Endodermal cell (in vitro differentiated cells): ENCODE data around the gene ZNF503. TPM values are rescaled to one million over a fixed set of nuclear protein-coding genes. Genes with fewer than 3 reads are reported as not detected.

Experiments
- DNase-seq: peaks from one replicate; pipeline ENCODE4 v3.0.0-alpha.2; 2017
- H3K27ac ChIP-seq: 2 replicates; pipeline ENCODE4 v1.5.1; 2013; ENCODE audit warnings: mild to moderate bottlenecking, low read depth, low read length, moderate library complexity
- H3K27me3 ChIP-seq: 2 replicates; pipeline ENCODE4 v1.6.1; 2013; ENCODE audit warnings: mild to moderate bottlenecking, low read length, moderate library complexity; ENCODE audit not compliant: insufficient read depth, control insufficient read depth, poor library complexity, severe bottlenecking
- H3K36me3 ChIP-seq: 2 replicates; pipeline ENCODE4 v1.7.0; 2013; ENCODE audit warnings: mild to moderate bottlenecking, low read length, moderate library complexity; ENCODE audit not compliant: control insufficient read depth, insufficient read depth
- H3K4me1 ChIP-seq: one replicate; pipeline ENCODE4 v1.7.0; 2013; ENCODE audit warnings: low read length; ENCODE audit not compliant: control insufficient read depth, insufficient read depth
- H3K4me3 ChIP-seq: 2 replicates; pipeline ENCODE4 v1.5.1; 2013; ENCODE audit warnings: mild to moderate bottlenecking, low read length, moderate library complexity
- H3K9ac ChIP-seq: 2 replicates; pipeline ENCODE4 v1.6.1; 2013; ENCODE audit warnings: mild to moderate bottlenecking, low read length, moderate library complexity; ENCODE audit not compliant: poor library complexity, severe bottlenecking; ENCODE audit errors: extremely low read depth
- H3K9me3 ChIP-seq: 2 replicates; pipeline ENCODE4 v1.6.1; 2013; ENCODE audit warnings: mild to moderate bottlenecking, low read length, moderate library complexity; ENCODE audit not compliant: control insufficient read depth
- H3K27ac Mint-ChIP-seq: 2 replicates; pipeline ENCODE4 v1.8.0; 2020; ENCODE audit warnings: mixed read lengths
- H3K27me3 Mint-ChIP-seq: 2 replicates; pipeline ENCODE4 v1.8.0; 2021; ENCODE audit warnings: mild to moderate bottlenecking, mixed read lengths; ENCODE audit not compliant: insufficient read depth
- H3K36me3 Mint-ChIP-seq: 2 replicates; pipeline ENCODE4 v1.8.0; 2020; ENCODE audit warnings: low read depth, mixed read lengths
- H3K4me1 Mint-ChIP-seq: 2 replicates; pipeline ENCODE4 v1.8.0; 2020; ENCODE audit warnings: mixed read lengths
- H3K4me3 Mint-ChIP-seq: 2 replicates; pipeline ENCODE4 v1.8.0; 2020; ENCODE audit warnings: mild to moderate bottlenecking, moderate library complexity, mixed read lengths
- H3K9me3 Mint-ChIP-seq: 2 replicates; pipeline ENCODE4 v1.8.0; 2020; ENCODE audit warnings: mild to moderate bottlenecking, mixed read lengths
- CTCF ChIP-seq: fragments of 200-600 bp; sonication (generic); conservative IDR thresholded peaks from 2 replicates; pipeline ENCODE4 v1.5.0; 2021; ENCODE audit warnings: antibody characterized with exemption, mild to moderate bottlenecking
- WGBS, 2 experiments: methylation state at CpG; one replicate each; pipeline versions ENCODE4 v1.1.5 to v1.1.7; 2013; ENCODE audit warnings: missing lambda C conversion rate in 2 of 2, mixed read lengths in 1 of 2; ENCODE audit not compliant: insufficient coverage in 1 of 2, insufficient read length in 1 of 2; 5-methylcytosine and 5-hydroxymethylcytosine counted together
- total RNA-seq, 2 donors: library from RNA; stranded (reverse); fragmentation: NEBNext Ultra II Directional in 1 of 2; extraction: Animal tissue kit (Norgen Biotek cat#: 25700) in 1 of 2; gene quantifications; 2 replicates in 1 of 2; 3 replicates in 1 of 2; pipeline ENCODE4 v1.2.1, GENCODE V29; 2021

Gene ZNF503
- total RNA-seq, 2 donors from 2014 or later: 0.40 to 1.1 TPM

DNA sequence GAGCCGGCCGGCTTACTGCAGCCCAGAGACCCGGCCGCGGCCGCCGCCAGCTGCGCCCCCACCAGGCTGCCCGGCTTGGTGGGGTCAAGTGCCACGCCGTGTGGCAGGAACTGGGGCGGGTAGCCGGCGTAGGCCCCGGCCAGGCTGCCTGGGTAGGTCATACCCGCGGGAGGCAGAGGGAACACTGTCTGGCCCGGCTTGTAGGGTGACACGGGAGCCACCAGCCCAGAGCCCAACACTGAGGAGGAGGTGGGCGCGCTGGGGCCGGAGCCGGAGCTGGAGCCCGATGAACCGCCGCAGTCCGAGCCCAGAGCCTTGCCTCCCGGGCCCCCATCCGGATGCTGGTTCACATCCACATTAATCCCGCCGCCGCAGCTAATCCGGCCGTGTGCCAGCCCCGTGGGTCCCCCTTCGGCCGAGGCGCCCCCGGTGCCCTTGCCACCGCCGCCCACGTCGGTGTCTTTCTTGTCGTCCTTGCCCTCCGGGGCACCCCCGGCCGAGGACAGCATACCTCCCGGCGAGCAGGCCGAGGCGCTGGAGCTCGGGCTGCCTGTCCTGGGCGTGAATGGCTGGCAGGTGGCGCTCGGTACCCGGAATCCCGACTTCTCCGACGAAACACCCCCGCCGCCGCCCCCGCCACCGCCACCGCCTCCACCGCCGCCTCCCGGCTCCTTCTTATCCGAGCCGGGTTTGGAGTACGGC is 2.0 kb downstream of the ZNF503 start:
- Histone ChIP-seq H3K4me1 (peaks cover 2% of the 10 kb centered on the region), H3K36me3 (no peaks in the 10 kb centered on the region), H3K27ac (peak overlapping the region; percentile 38), H3K9me3 (no peaks in the 10 kb centered on the region), H3K9ac (no peak overlapping the region), H3K4me3 (no peak overlapping the region), H3K27me3 (peaks cover 83% of the 10 kb centered on the region)
- H3K4me3 Mint-ChIP-seq: peak overlapping the region; percentile 61
- DNase-seq: peak; percentile 91
- 1% methylated on average over 27 to 68 of the region's 71 CpGs for WGBS, 2 experiments
- H3K4me1 Mint-ChIP-seq: peaks cover 25% of the 10 kb centered on the region
- H3K27ac Mint-ChIP-seq: no peak overlapping the region
- H3K36me3 Mint-ChIP-seq: no peaks in the 10 kb centered on the region
- H3K27me3 Mint-ChIP-seq: peaks cover 92% of the 10 kb centered on the region
- H3K9me3 Mint-ChIP-seq: no peaks in the 10 kb centered on the region
- TF ChIP-seq CTCF: peak; percentile 80

GRCh38 chr10:75398692-75399460 is 2.7 kb downstream of the ZNF503 start:
- Histone ChIP-seq H3K9ac (no peak overlapping the region), H3K27ac (peak overlapping the region; percentile 44), H3K27me3 (peaks cover 83% of the 10 kb centered on the region), H3K9me3 (no peaks in the 10 kb centered on the region), H3K36me3 (no peaks in the 10 kb centered on the region), H3K4me1 (peaks cover 2% of the 10 kb centered on the region), H3K4me3 (peak overlapping the region; percentile 60)
- H3K9me3 Mint-ChIP-seq: no peaks in the 10 kb centered on the region
- H3K36me3 Mint-ChIP-seq: no peaks in the 10 kb centered on the region
- peak; percentile 27 for TF ChIP-seq CTCF
- no peak overlapping the region for H3K27ac Mint-ChIP-seq
- WGBS, 2 experiments: 4 to 6% methylated on average over 26 to 76 of the region's 76 CpGs
- peak overlapping the region; percentile 52 for H3K4me3 Mint-ChIP-seq
- peaks cover 92% of the 10 kb centered on the region for H3K27me3 Mint-ChIP-seq
- peaks cover 22% of the 10 kb centered on the region for H3K4me1 Mint-ChIP-seq
- peak; percentile 81 for DNase-seq

- no peak for TF ChIP-seq CTCF
- Histone ChIP-seq H3K9ac (no peak overlapping the region), H3K27me3 (peaks cover 83% of the 10 kb centered on the region), H3K27ac (peak overlapping the region; percentile 44), H3K4me1 (peaks cover 2% of the 10 kb centered on the region), H3K36me3 (no peaks in the 10 kb centered on the region), H3K9me3 (no peaks in the 10 kb centered on the region), H3K4me3 (peak overlapping the region; percentile 60)
- 12 to 20% methylated on average over 3 to 15 of the region's 17 CpGs for WGBS, 2 experiments
- H3K36me3 Mint-ChIP-seq: no peaks in the 10 kb centered on the region
- no peaks in the 10 kb centered on the region for H3K9me3 Mint-ChIP-seq
- H3K27me3 Mint-ChIP-seq: peaks cover 92% of the 10 kb centered on the region
- DNase-seq: no peak
- peak overlapping the region; percentile 52 for H3K4me3 Mint-ChIP-seq
- H3K4me1 Mint-ChIP-seq: peaks cover 18% of the 10 kb centered on the region
- no peak overlapping the region for H3K27ac Mint-ChIP-seq
These were observed 3.3 kb downstream of the ZNF503 start for GRCh38 chr10:75398200-75398691.
